HepG2 (cell line): ENCODE results near the gene SALL4. TPM values are rescaled to one million over a fixed set of nuclear protein-coding genes. Genes with fewer than 3 reads are reported as not detected.

Experiments used
- AHR ChIP-seq: IDR thresholded peaks from 2 replicates; pipeline ENCODE4 v1.6.1; 2018; ENCODE audit warnings: missing genetic modification reagents, missing compliant biosample characterization
- ATF2 ChIP-seq: sonication (generic); formaldehyde crosslinking; IDR thresholded peaks from 2 replicates; pipeline ENCODE4 v1.4.0; 2020; ENCODE audit warnings: missing genetic modification reagents
- DMTF1 ChIP-seq: sonication (generic); formaldehyde crosslinking; IDR thresholded peaks from 2 replicates; pipeline ENCODE4 v1.4.0; 2020; ENCODE audit warnings: mild to moderate bottlenecking, missing genetic modification reagents
- ELF4 ChIP-seq: sonication (generic); formaldehyde crosslinking; IDR thresholded peaks from 2 replicates; pipeline ENCODE4 v1.5.0; 2020; ENCODE audit warnings: missing genetic modification reagents, mild to moderate bottlenecking, moderate library complexity, borderline replicate concordance
- ERF ChIP-seq: IDR thresholded peaks from 2 replicates; pipeline ENCODE4 v1.6.1; 2018; ENCODE audit warnings: missing biosample characterization, missing genetic modification reagents
- GMEB1 ChIP-seq: sonication (generic); formaldehyde crosslinking; IDR thresholded peaks from 2 replicates; pipeline ENCODE4 v1.5.1; 2020; ENCODE audit warnings: missing genetic modification reagents, mild to moderate bottlenecking, borderline replicate concordance
- MAFF ChIP-seq: IDR thresholded peaks from 2 replicates; pipeline ENCODE4 v1.6.1; 2011; ENCODE audit warnings: low read depth, low read length, improper control_type of control experiment
- MBD4 ChIP-seq: IDR thresholded peaks from 2 replicates; pipeline ENCODE4 v1.6.1; 2012; ENCODE audit warnings: low read length, inconsistent platforms, borderline replicate concordance
- MIXL1 ChIP-seq: IDR thresholded peaks from 2 replicates; pipeline ENCODE4 v1.6.1; 2016
- RAD21 ChIP-seq: fragments of 450-650 bp; formaldehyde crosslinking; IDR thresholded peaks from 2 replicates; pipeline ENCODE4 v1.5.0; 2020; ENCODE audit warnings: mild to moderate bottlenecking
- RFX1 ChIP-seq: fragments of 450-650 bp; IDR thresholded peaks from 2 replicates; pipeline ENCODE4 v1.6.1; 2017
- RFXAP ChIP-seq: sonication (generic); formaldehyde crosslinking; IDR thresholded peaks from 2 replicates; pipeline ENCODE4 v1.4.0; 2020; ENCODE audit warnings: missing genetic modification reagents, borderline replicate concordance
- TCF7 ChIP-seq: sonication (generic); IDR thresholded peaks from 2 replicates; pipeline ENCODE4 v1.6.1; 2016; ENCODE audit warnings: antibody characterized with exemption, low read depth
- ZGPAT ChIP-seq: IDR thresholded peaks from 2 replicates; pipeline ENCODE4 v1.6.1; 2016; ENCODE audit warnings: mild to moderate bottlenecking
- ZNF17 ChIP-seq: sonication (generic); formaldehyde crosslinking; IDR thresholded peaks from 2 replicates; pipeline ENCODE4 v1.5.0; 2020; ENCODE audit warnings: mild to moderate bottlenecking, missing genetic modification reagents
- ZNF264 ChIP-seq: sonication (generic); formaldehyde crosslinking; IDR thresholded peaks from 2 replicates; pipeline ENCODE4 v1.4.0; 2020; ENCODE audit warnings: missing genetic modification reagents
- ZNF451 ChIP-seq: sonication (generic); formaldehyde crosslinking; IDR thresholded peaks from 2 replicates; pipeline ENCODE4 v1.5.0; 2020; ENCODE audit warnings: mild to moderate bottlenecking, missing genetic modification reagents
- ZNF761 ChIP-seq: sonication (generic); formaldehyde crosslinking; conservative IDR thresholded peaks from 2 replicates; pipeline ENCODE4 v1.4.0; 2020; ENCODE audit warnings: mild to moderate bottlenecking, missing genetic modification reagents
- ZZZ3 ChIP-seq: sonication (generic); formaldehyde crosslinking; IDR thresholded peaks from 2 replicates; pipeline ENCODE4 v1.4.0; 2020; ENCODE audit warnings: missing genetic modification reagents, mild to moderate bottlenecking, borderline replicate concordance
- polyA plus RNA-seq, 8 experiments: library from polyadenylated mRNA; depleted of rRNA in 3 of 8; stranded (reverse) in 7 of 8; unstranded in 1 of 8; fragments of >200 nt; fragmentation: Illumina TruSeq in 4 of 8; extraction: Trizol in 4 of 8; gene quantifications; 2 replicates each; pipeline versions ENCODE4 v1.2.1 to v1.2.3, GENCODE V29; 2011 to 2016; ENCODE audit warnings: low read depth in 4 of 8, missing spikeins in 1 of 8, mixed read lengths in 1 of 8; ENCODE audit not compliant: insufficient read depth in 1 of 8
- total RNA-seq, 5 experiments: library from RNA; depleted of rRNA; stranded (reverse); fragments of >200 nt; fragmentation: Illumina TruSeq; extraction: Trizol; gene quantifications; 2 replicates each; pipeline ENCODE4 v1.2.3, GENCODE V29; 2016; ENCODE audit warnings: low read depth in 1 of 5

SALL4 gene
- total and polyA plus RNA-seq, 2 of the 13 experiments (the other 11 are each of a cell fraction or from before 2014, with no cell fraction given), result 0.33 to 1.8 TPM

- TF ChIP-seq ZNF17 (CRISPR knock-in tag) (no peak), ZNF451 (no peak), ERF (CRISPR knock-in tag) (no peak), MIXL1 (CRISPR knock-in tag) (no peak), TCF7 (no peak), RAD21 (no peak), ELF4 (CRISPR knock-in tag) (no peak), AHR (CRISPR knock-in tag) (0 out of 2 replicates have a peak, but pooled peaks have one; percentile 28), RFXAP (CRISPR knock-in tag) (0 out of 2 replicates have a peak, but pooled peaks have one; percentile 27), MBD4 (no peak), DMTF1 (CRISPR knock-in tag) (no peak), MAFF (no peak), ZNF761 (CRISPR knock-in tag) (no peak), ZGPAT (CRISPR knock-in tag) (no peak), GMEB1 (no peak), ZZZ3 (CRISPR knock-in tag) (no peak), ATF2 (CRISPR knock-in tag) (no peak), ZNF264 (CRISPR knock-in tag) (0 out of 2 replicates have a peak, but pooled peaks have one; percentile 23), RFX1 (no peak)
Observed at GRCh38 chr20:51801122-51801822, 1.0 kb downstream of the SALL4 start (continued).
